ENCODE results near the gene PDE12.

GRCh38 chr3:57512166-57512565 lies 43.9 kb upstream of the PDE12 start:
- no peak for TF ChIP-seq POLR2A (IDR thresholded peaks at IDR 0.05)
- TF ChIP-seq CTCF (IDR thresholded peaks at IDR 0.05 in 4 of 5, conservative IDR thresholded peaks at IDR 0.05 in 1 of 5), result no peak
